ENCODE measurements around the gene ANKRD34C. TPM values are rescaled to one million over a fixed set of nuclear protein-coding genes. Genes with fewer than 3 reads are reported as not detected.

ANKRD34C gene
- total RNA-seq, 1 experiment from 2014 or later = not detected

GRCh38 chr15:79310612-79310984, 28.1 kb downstream of the ANKRD34C start:
- Mint-ChIP-seq H3K4me1 (peaks cover 12% of the 10 kb centered on the region), H3K9me3 (no peaks in the 10 kb centered on the region), H3K36me3 (peaks cover 25% of the 10 kb centered on the region), H3K27me3 (ENCODE audit: low read depth) (peaks cover 42% of the 10 kb centered on the region), H3K4me3 (peak overlapping the region; percentile 79), H3K27ac (no peak overlapping the region)
- POLR2A ChIA-PET = interaction anchor here (0.6 kb wide), 1 partner anchor 100 kb away, joined by 8 read pairs; no protein-coding TSS in a partner anchor
- CTCF ChIA-PET = interaction anchor here (0.6 to 2.3 kb wide), 13 partner anchors 14 to 539 kb away, joined by 3 to 9 read pairs (median 4); no protein-coding TSS in a partner anchor
- DNase-seq (ENCODE audit: low spot score) (no peak), ATAC-seq (peak; percentile 65)
- TF ChIP-seq ARID4B (CRISPR knock-in tag; IDR thresholded peaks at IDR 0.05; ENCODE audit: borderline replicate concordance) (no peak), GABPB1 (CRISPR knock-in tag; IDR thresholded peaks at IDR 0.05) (no peak), USF1 (CRISPR knock-in tag; IDR thresholded peaks at IDR 0.05) (no peak)

GRCh38 chr15:79310985-79311900, 28.7 kb downstream of the ANKRD34C start, which contains the start of gene TMED3:
TSS of gene TMED3 (plus strand) at chr15:79311112. CDS start at chr15:79311250, 138 bp downstream.
- POLR2A ChIA-PET = no interaction called here
- CTCF ChIA-PET = interaction anchor here (0.6 to 2.3 kb wide), 17 partner anchors 14 to 539 kb away, joined by 3 to 9 read pairs (median 4); no protein-coding TSS in a partner anchor
- peaks cover 12% of the 10 kb centered on the region for H3K4me1 Mint-ChIP-seq
- TF ChIP-seq ZNF423 (CRISPR knock-in tag; IDR thresholded peaks at IDR 0.05) = no peak
- TF ChIP-seq E2F5 (CRISPR knock-in tag; IDR thresholded peaks at IDR 0.05) = 0 out of 2 replicates have a peak, but pooled peaks have one; percentile 29
- TF ChIP-seq ERG (CRISPR knock-in tag; IDR thresholded peaks at IDR 0.05) = no peak
- TF ChIP-seq ATF2 (CRISPR knock-in tag; IDR thresholded peaks at IDR 0.05; ENCODE audit: borderline replicate concordance, low read depth) = no peak
- TF ChIP-seq ARID4B (CRISPR knock-in tag; IDR thresholded peaks at IDR 0.05; ENCODE audit: borderline replicate concordance) = peak; percentile 21; the same call in 1 of the 2 replicates
- no peak for TF ChIP-seq PRDM15 (CRISPR knock-in tag; IDR thresholded peaks at IDR 0.05)
- TF ChIP-seq E2F1 (CRISPR knock-in tag; IDR thresholded peaks at IDR 0.05) = 0 out of 2 replicates have a peak, but pooled peaks have one; percentile 60
- TF ChIP-seq NFE2L1 (CRISPR knock-in tag; IDR thresholded peaks at IDR 0.05) = peak; percentile 70
- no peak for TF ChIP-seq SOX15 (CRISPR knock-in tag; IDR thresholded peaks at IDR 0.05)
- no peak for TF ChIP-seq ZNF416 (CRISPR knock-in tag; IDR thresholded peaks at IDR 0.05)
- TF ChIP-seq ZNF671 (CRISPR knock-in tag; IDR thresholded peaks at IDR 0.05) = no peak
- peak; percentile 54 for TF ChIP-seq GABPB1 (CRISPR knock-in tag; IDR thresholded peaks at IDR 0.05)

More at GRCh38 chr15:79310985-79311900, 28.7 kb downstream of the ANKRD34C start, which contains the start of gene TMED3:
- H3K36me3 Mint-ChIP-seq = peaks cover 31% of the 10 kb centered on the region
- peak; percentile 95 for ATAC-seq
- peaks cover 36% of the 10 kb centered on the region for H3K27me3 Mint-ChIP-seq (ENCODE audit: low read depth)
- peak; percentile 79 for DNase-seq (ENCODE audit: low spot score)
- no peaks in the 10 kb centered on the region for H3K9me3 Mint-ChIP-seq
- peak within 1 kb of the TSS; percentile 86 for H3K4me3 Mint-ChIP-seq
- H3K27ac Mint-ChIP-seq = no peak within 1 kb of the TSS

Measured in WTC11 (cell line).